Measurements from ENCODE around the gene PAGE1.

- TF ChIP-seq CTCF (IDR thresholded peaks at IDR 0.05) (no peak), POLR2A (IDR thresholded peaks at IDR 0.05) (no peak)
These were observed 5.5 kb upstream of the PAGE1 start for GRCh38 chrX:49701323-49701722.
